Uterus (tissue), 4 donors: ENCODE data around the gene ARAP2. TPM values are rescaled to one million over a fixed set of nuclear protein-coding genes. Genes with fewer than 3 reads are reported as not detected.

ENCODE experiments used
- DNase-seq, 2 donors: peaks; one replicate each; pipeline ENCODE4 v3.0.0-alpha.2; 2019 to 2020
- H3K27ac ChIP-seq, 2 donors: fragments of 200-600 bp; sonication (generic); 1 replicate in 1 of 2; 2 replicates in 1 of 2; pipeline ENCODE4 v1.5.1; 2016 to 2018
- H3K27me3 ChIP-seq, 2 donors: fragments of 200-600 bp; sonication (generic); one replicate each; pipeline ENCODE4 v1.5.1; 2018 to 2019; ENCODE audit warnings: control low read depth in 1 of 2
- H3K36me3 ChIP-seq, 2 donors: fragments of 200-600 bp; sonication (generic); one replicate each; pipeline ENCODE4 v1.5.1; 2019; ENCODE audit warnings: control low read depth in 1 of 2
- H3K4me1 ChIP-seq, 2 donors: fragments of 200-600 bp; sonication (generic); one replicate each; pipeline ENCODE4 v1.5.1; 2018 to 2019; ENCODE audit warnings: control low read depth in 1 of 2
- H3K4me3 ChIP-seq, 2 donors: fragments of 200-600 bp; sonication (generic); 1 replicate in 1 of 2; 2 replicates in 1 of 2; pipeline ENCODE4 v1.5.1; 2018 to 2019; ENCODE audit warnings: mild to moderate bottlenecking in 1 of 2
- H3K9me3 ChIP-seq, 2 donors: fragments of 200-600 bp; sonication (generic); one replicate each; pipeline ENCODE4 v1.5.1; 2019; ENCODE audit warnings: control low read depth in 1 of 2
- POLR2A ChIP-seq, 2 donors: fragments of 450-650 bp; IDR thresholded peaks; one replicate each; pipeline ENCODE4 v1.6.1; 2016; ENCODE audit warnings: antibody characterized with exemption in 2 of 2, mild to moderate bottlenecking in 1 of 2, moderate library complexity in 1 of 2
- intact Hi-C: fragments of 100-400 bp; cut with DNase I; formaldehyde crosslinking; loops from one replicate; pipeline ENCODE4 v1.15.1; 2023; ENCODE audit warnings: low total_unique reads
- total RNA-seq, 4 donors: library from RNA; depleted of rRNA in 3 of 4; stranded (reverse); fragments of >200 nt in 3 of 4; gene quantifications; one replicate each; pipeline versions ENCODE4 v1.1.0 to v1.2.4, GENCODE V29; 2014 to 2023
- TF ChIP-seq, protein P1 (sequence below), 4 experiments: fragments of 200-600 bp in 2 of 4; fragments of 450-650 bp in 2 of 4; sonication (generic) in 2 of 4; IDR thresholded peaks; one replicate each; pipeline ENCODE4 v1.5.1; 2016 to 2019; ENCODE audit warnings: antibody characterized with exemption in 4 of 4, mild to moderate bottlenecking in 2 of 4, moderate library complexity in 1 of 4
- donor health status: DM: yes; HTN: yes; CAD: no.

Gene ARAP2
- total RNA-seq, 4 donors from 2014 or later, result 10.5 to 134 (median 27.1) TPM

DNA sequence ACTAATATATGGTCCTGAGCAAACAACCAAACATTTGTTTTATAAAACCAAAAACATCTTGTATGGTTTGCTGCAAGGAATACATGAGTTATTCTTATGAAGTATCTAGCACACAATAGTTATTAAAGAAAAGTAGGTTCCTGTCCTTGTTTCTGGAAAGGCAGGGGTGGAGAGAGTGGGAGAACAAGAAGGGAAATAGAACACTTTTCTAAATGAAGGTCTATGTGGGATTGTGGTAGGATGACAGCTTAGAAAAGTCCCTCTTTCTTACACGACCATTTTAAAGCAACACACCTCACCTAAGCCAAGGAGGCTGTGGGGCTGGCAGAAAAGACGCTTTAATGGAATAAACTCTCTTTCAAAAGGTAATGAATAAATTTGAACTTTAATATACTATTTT is 164.6 kb downstream of the ARAP2 start:
- Histone ChIP-seq H3K4me3 (no peak overlapping the region), H3K4me1 (no peaks in the 10 kb centered on the region), H3K27me3 (no peaks in the 10 kb centered on the region), H3K9me3 (no peaks in the 10 kb centered on the region), H3K27ac (no peak overlapping the region), H3K36me3 (no peaks in the 10 kb centered on the region)
- no peak for DNase-seq
- TF ChIP-seq POLR2A (IDR thresholded peaks at IDR 0.05), result no peak
- TF ChIP-seq, protein P1, sequence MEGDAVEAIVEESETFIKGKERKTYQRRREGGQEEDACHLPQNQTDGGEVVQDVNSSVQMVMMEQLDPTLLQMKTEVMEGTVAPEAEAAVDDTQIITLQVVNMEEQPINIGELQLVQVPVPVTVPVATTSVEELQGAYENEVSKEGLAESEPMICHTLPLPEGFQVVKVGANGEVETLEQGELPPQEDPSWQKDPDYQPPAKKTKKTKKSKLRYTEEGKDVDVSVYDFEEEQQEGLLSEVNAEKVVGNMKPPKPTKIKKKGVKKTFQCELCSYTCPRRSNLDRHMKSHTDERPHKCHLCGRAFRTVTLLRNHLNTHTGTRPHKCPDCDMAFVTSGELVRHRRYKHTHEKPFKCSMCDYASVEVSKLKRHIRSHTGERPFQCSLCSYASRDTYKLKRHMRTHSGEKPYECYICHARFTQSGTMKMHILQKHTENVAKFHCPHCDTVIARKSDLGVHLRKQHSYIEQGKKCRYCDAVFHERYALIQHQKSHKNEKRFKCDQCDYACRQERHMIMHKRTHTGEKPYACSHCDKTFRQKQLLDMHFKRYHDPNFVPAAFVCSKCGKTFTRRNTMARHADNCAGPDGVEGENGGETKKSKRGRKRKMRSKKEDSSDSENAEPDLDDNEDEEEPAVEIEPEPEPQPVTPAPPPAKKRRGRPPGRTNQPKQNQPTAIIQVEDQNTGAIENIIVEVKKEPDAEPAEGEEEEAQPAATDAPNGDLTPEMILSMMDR (IDR thresholded peaks at IDR 0.05), result no peak
- intact Hi-C loops, result no loop called here

GRCh38 chr4:36078319-36078718 is 166.0 kb downstream of the ARAP2 start:
- no peak for TF ChIP-seq POLR2A (IDR thresholded peaks at IDR 0.05)
- H3K27ac ChIP-seq, result no peak overlapping the region
- no peaks in the 10 kb centered on the region for H3K27me3 ChIP-seq
- no peaks in the 10 kb centered on the region for H3K9me3 ChIP-seq
- intact Hi-C loops, result no loop called here
- no peaks in the 10 kb centered on the region for H3K4me1 ChIP-seq
- H3K36me3 ChIP-seq, result no peaks in the 10 kb centered on the region
- H3K4me3 ChIP-seq, result no peak overlapping the region
- no peak for DNase-seq

- no peak overlapping the region for H3K27ac ChIP-seq
- no peaks in the 10 kb centered on the region for H3K4me1 ChIP-seq
- H3K4me3 ChIP-seq, result no peak overlapping the region
- no peaks in the 10 kb centered on the region for H3K9me3 ChIP-seq
- intact Hi-C loops, result no loop called here
- H3K36me3 ChIP-seq, result no peaks in the 10 kb centered on the region
- TF ChIP-seq, protein P1 (IDR thresholded peaks at IDR 0.05), result no peak
- no peak for DNase-seq
- no peaks in the 10 kb centered on the region for H3K27me3 ChIP-seq
Observed at GRCh38 chr4:36072529-36072928, 171.8 kb downstream of the ARAP2 start.

- H3K9me3 ChIP-seq, result no peaks in the 10 kb centered on the region
- H3K27ac ChIP-seq, result no peak overlapping the region
- no peaks in the 10 kb centered on the region for H3K36me3 ChIP-seq
- no peak for DNase-seq
- no peak for TF ChIP-seq POLR2A (IDR thresholded peaks at IDR 0.05)
- TF ChIP-seq, protein P1 (IDR thresholded peaks at IDR 0.05), result no peak
- H3K27me3 ChIP-seq, result no peaks in the 10 kb centered on the region
- H3K4me3 ChIP-seq, result no peak overlapping the region
- H3K4me1 ChIP-seq, result no peaks in the 10 kb centered on the region
- intact Hi-C loops, result no loop called here
Observed at GRCh38 chr4:36067116-36067515, 177.2 kb downstream of the ARAP2 start.

GRCh38 chr4:36065274-36065871 is 178.9 kb downstream of the ARAP2 start:
- no peak for TF ChIP-seq POLR2A (IDR thresholded peaks at IDR 0.05)

GRCh38 chr4:36064117-36064516 is 180.2 kb downstream of the ARAP2 start:
- no peaks in the 10 kb centered on the region for H3K36me3 ChIP-seq
- no peaks in the 10 kb centered on the region for H3K9me3 ChIP-seq
- H3K4me3 ChIP-seq, result no peak overlapping the region
- no peak for DNase-seq
- no peaks in the 10 kb centered on the region for H3K27me3 ChIP-seq
- intact Hi-C loops, result no loop called here
- TF ChIP-seq, protein P1 (IDR thresholded peaks at IDR 0.05), result no peak
- no peak for TF ChIP-seq POLR2A (IDR thresholded peaks at IDR 0.05)
- H3K4me1 ChIP-seq, result no peaks in the 10 kb centered on the region
- H3K27ac ChIP-seq, result no peak overlapping the region

More at GRCh38 chr4:36065274-36065871, 178.9 kb downstream of the ARAP2 start:
- Histone ChIP-seq H3K27me3 (no peaks in the 10 kb centered on the region), H3K36me3 (no peaks in the 10 kb centered on the region), H3K4me3 (no peak overlapping the region), H3K9me3 (no peaks in the 10 kb centered on the region), H3K27ac (no peak overlapping the region), H3K4me1 (no peaks in the 10 kb centered on the region)
- DNase-seq, result no peak
- intact Hi-C loops, result no loop called here
